ENCODE results near the gene SLC29A3.

SLC29A3 gene

DNA sequence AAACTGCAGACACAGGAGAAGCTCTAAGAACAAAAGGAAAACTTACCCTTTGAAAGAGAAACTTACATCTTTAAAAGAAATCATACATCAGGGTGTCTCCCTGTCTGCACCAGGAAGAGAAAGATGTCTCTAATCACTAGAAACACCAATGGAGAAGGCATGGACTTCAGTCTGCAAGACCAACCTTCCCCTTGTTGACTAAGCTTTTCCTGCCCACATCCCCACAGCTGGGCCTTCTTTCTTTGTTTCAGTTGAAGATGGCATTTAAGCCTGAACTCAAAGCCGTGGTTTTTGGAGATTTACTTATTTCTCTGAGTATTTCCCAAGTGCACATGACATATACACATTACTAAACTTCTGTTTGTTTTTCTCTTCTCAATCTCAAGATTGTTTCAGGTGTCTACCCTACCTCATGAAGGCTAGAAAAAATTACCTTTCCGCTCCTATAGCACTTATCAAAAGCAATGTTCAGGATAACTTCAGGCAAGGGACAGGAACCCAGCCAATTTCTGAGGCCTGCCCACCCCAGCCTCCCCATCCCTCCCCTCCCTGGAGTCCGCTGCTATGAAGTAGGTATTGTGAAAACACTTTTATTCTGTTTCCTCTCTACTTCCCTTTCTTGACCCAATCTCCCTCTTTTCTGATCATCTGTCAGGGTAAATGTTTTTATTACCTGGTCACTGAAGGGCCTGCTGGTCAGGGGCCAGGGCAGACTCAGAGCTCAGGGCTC, 2.8 kb upstream of the SLC29A3 start:
- no peak overlapping the region for H3K4me3 ChIP-seq (ENCODE audit: low read length)
- no peak for TF ChIP-seq CTCF (conservative IDR thresholded peaks at IDR 0.05; ENCODE audit: low read length)
- peak; percentile 22 for DNase-seq (ENCODE audit: low read depth)

- TF ChIP-seq CTCF (conservative IDR thresholded peaks at IDR 0.05; ENCODE audit: low read length): no peak
- DNase-seq (ENCODE audit: low read depth): no peak
- no peak overlapping the region for H3K4me3 ChIP-seq (ENCODE audit: low read length)
Measured at GRCh38 chr10:71316786-71317160, 2.3 kb upstream of the SLC29A3 start.

- H3K4me3 ChIP-seq (ENCODE audit: low read length): no peak overlapping the region
- DNase-seq (ENCODE audit: low read depth): no peak
- no peak for TF ChIP-seq CTCF (conservative IDR thresholded peaks at IDR 0.05; ENCODE audit: low read length)
Measured at GRCh38 chr10:71317739-71318138, 1.3 kb upstream of the SLC29A3 start.

DNA sequence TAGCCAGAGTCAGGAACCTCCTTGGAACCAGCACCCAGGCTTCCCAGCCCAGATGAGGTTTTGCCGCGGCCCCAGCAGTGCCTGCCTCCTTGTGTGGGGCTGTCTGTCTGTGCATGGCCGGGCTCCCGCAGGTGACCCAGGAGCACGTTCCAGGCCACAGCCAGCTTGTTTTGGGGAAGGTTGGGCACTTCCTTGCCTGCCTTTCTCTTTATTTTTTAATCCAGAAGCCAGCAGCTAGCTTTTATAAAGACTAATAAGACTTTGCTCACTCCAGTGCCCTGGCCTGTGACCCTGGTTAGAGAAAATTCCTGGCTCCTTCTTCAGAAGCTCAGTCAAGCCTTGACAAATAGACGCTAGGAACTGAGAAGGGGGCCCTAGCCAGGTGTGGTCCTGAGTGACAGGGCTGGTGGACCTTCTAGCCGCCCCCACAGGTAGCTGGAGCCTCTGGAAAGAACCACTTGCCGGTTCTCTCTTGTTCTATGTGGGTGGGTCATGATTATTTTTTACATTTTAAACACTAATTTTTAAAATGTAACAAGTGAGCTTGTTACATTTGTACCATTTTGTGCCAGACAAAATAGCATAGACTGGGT, 837 bp downstream of the SLC29A3 start:
- peak overlapping the region; percentile 77 for H3K4me3 ChIP-seq (ENCODE audit: low read length)
- DNase-seq (ENCODE audit: low read depth): no peak
- no peak for TF ChIP-seq CTCF (conservative IDR thresholded peaks at IDR 0.05; ENCODE audit: low read length)

- H3K4me3 ChIP-seq (ENCODE audit: low read length): no peak overlapping the region
- no peak for TF ChIP-seq CTCF (conservative IDR thresholded peaks at IDR 0.05; ENCODE audit: low read length)
Measured at GRCh38 chr10:71320592-71320991, 1.5 kb downstream of the SLC29A3 start.

GRCh38 chr10:71321386-71321785, 2.3 kb downstream of the SLC29A3 start:
- no peak for TF ChIP-seq CTCF (conservative IDR thresholded peaks at IDR 0.05; ENCODE audit: low read length)
- no peak for DNase-seq (ENCODE audit: low read depth)
- H3K4me3 ChIP-seq (ENCODE audit: low read length): no peak overlapping the region

More at GRCh38 chr10:71320592-71320991, 1.5 kb downstream of the SLC29A3 start:
- no peak for DNase-seq (ENCODE audit: low read depth)

DNA sequence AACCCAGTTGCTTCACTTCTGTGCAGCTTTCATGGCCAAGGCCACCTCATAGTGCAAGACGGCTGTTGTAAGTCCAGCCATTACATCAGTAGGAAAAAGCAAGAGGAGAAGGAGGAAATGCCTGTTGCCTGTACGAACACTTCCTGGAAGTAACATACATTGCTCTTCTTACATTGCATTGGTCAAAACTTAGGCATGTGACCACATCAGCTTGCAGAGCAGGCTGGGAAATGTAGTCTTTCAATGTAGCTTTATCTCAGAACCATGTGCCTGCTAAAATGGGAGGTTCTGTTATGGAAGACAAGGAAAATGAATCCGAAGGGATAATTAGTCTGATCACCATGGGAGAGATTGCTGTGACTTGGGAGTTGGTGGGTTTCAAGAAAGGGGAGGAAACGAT, 4.3 kb downstream of the SLC29A3 start:
- no peak overlapping the region for H3K4me3 ChIP-seq (ENCODE audit: low read length)
- peak; percentile 12 for DNase-seq (ENCODE audit: low read depth)

More for the DNA sequence above, 4.3 kb downstream of the SLC29A3 start:
- TF ChIP-seq CTCF (conservative IDR thresholded peaks at IDR 0.05; ENCODE audit: low read length): no peak
